Measurements from ENCODE around the gene ZNF160.

GRCh38 chr19:53132141-53132991 is 29.1 kb upstream of the ZNF160 start, which contains the start of gene ZNF415:
- TF ChIP-seq CTCF (IDR thresholded peaks at IDR 0.05; ENCODE audit: insufficient read depth, low read length, poor library complexity, severe bottlenecking) (no peak), EZH2phosphoT487 (conservative IDR thresholded peaks at IDR 0.05; ENCODE audit: low read length) (no peak)

Data from SU-DHL-6 (cell line).